HUES64 (cell line): ENCODE results near the gene ZNHIT6.
A peak's percentile ranks its signal among the peaks of the same experiment; 100 is the strongest.

Experiments used
- H3K27ac ChIP-seq: 2 replicates; pipeline ENCODE4 v1.7.0; 2013; ENCODE audit warnings: low read depth, low read length, inconsistent platforms
- H3K27me3 ChIP-seq: 2 replicates; pipeline ENCODE4 v1.6.1; 2013; ENCODE audit warnings: mild to moderate bottlenecking, low read length; ENCODE audit not compliant: insufficient read depth
- H3K36me3 ChIP-seq: 2 replicates; pipeline ENCODE4 v1.6.1; 2013; ENCODE audit warnings: mild to moderate bottlenecking, low read length; ENCODE audit not compliant: insufficient read depth
- H3K4me1 ChIP-seq: 2 replicates; pipeline ENCODE4 v1.6.1; 2013; ENCODE audit warnings: mild to moderate bottlenecking, low read length, moderate library complexity; ENCODE audit not compliant: insufficient read depth
- H3K4me3 ChIP-seq: 2 replicates; pipeline ENCODE4 v1.5.1; 2013; ENCODE audit warnings: mild to moderate bottlenecking, low read length, moderate library complexity
- H3K9ac ChIP-seq: 2 replicates; pipeline ENCODE4 v1.6.1; 2013; ENCODE audit warnings: mild to moderate bottlenecking, low read depth, low read length
- H3K9me3 ChIP-seq: 2 replicates; pipeline ENCODE4 v1.6.1; 2013; ENCODE audit warnings: low read depth, low read length; ENCODE audit not compliant: insufficient read depth
- WGBS: fragments of 150-250, 120-280 bp; methylation state at CpG from one replicate; pipeline ENCODE4 v1.1.7; 2013; ENCODE audit warnings: missing lambda C conversion rate; 5-methylcytosine and 5-hydroxymethylcytosine counted together

ZNHIT6 gene

DNA sequence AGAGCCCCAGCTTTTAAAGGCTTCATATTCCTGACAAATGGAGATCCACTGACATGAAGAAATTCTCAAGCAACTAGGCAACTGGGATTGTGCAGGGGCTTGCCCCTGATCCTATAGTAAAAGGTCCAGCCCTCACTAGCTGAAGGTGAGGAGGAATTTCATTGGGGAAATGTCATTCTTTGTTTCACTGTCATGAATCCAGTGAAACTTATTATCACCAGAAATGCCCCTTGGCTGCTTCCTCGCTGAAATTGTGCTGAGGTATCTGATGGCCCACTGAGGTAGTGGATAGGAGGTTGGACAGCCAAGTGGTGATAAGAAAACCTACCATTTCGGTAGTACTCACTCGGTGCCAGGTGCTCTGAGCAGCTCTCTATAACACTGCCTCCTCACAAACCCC, 91.5 kb downstream of the ZNHIT6 start:
- Histone ChIP-seq H3K9me3 (peaks cover 18% of the 10 kb centered on the region), H3K27ac (no peak overlapping the region), H3K9ac (no peak overlapping the region), H3K36me3 (no peaks in the 10 kb centered on the region; the same call in 1 of the 2 replicates), H3K27me3 (no peaks in the 10 kb centered on the region), H3K4me3 (no peak overlapping the region), H3K4me1 (peaks cover 8% of the 10 kb centered on the region; the same call in 1 of the 2 replicates)
- WGBS = 100% methylated on average over 1 of the region's 3 CpGs

- WGBS = 95% methylated on average over 11 of the region's 11 CpGs
- no peak overlapping the region for H3K27ac ChIP-seq
- H3K36me3 ChIP-seq = no peaks in the 10 kb centered on the region
- H3K9me3 ChIP-seq = peaks cover 14% of the 10 kb centered on the region
- H3K4me1 ChIP-seq = peaks cover 8% of the 10 kb centered on the region; the same call in 1 of the 2 replicates
- no peak overlapping the region for H3K9ac ChIP-seq
- H3K27me3 ChIP-seq = no peaks in the 10 kb centered on the region
- H3K4me3 ChIP-seq = no peak overlapping the region
Measured at GRCh38 chr1:85616364-85616705, 91.9 kb downstream of the ZNHIT6 start.

DNA sequence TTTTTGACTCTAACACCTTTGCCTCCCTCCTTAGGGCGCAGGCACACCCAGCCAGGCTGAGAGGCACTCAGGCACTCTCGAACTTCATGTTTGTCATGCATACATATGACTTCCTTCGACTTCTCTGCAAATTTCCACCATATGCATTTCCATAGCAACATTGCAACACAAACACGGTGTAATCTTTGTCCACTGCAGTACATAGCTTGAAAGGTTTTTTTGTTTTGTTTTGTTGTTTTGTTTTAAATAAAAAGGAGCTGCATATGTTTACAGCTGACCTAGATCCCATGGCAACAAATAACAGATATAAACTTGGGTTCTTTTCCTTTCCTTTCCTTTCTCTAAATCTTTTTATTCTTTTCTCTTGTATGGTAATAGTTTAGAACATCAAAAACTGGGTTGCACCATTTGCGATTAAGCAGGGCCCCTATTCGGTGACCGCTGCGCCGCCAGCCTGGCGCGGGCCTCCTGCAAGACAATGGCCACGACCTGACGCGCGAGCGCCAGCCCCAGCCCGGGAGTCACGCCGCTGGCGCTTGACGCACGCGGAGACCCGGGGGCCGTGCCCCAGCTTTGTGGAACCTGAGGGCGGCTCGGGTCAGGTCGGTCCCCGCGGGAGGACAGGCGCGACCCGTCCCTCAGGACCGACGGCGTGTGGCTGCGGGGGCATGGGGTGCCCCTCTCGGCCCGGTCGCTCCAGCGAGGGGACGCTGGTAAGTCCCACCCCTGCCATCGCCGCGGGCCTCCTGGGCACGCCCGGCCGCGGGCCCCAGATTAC, 92.5 kb downstream of the ZNHIT6 start:
- H3K36me3 ChIP-seq = no peaks in the 10 kb centered on the region
- no peak overlapping the region for H3K27ac ChIP-seq
- 96% methylated on average over 49 of the region's 49 CpGs for WGBS
- peaks cover 9% of the 10 kb centered on the region for H3K9me3 ChIP-seq
- no peaks in the 10 kb centered on the region for H3K27me3 ChIP-seq
- peaks cover 8% of the 10 kb centered on the region; the same call in 1 of the 2 replicates for H3K4me1 ChIP-seq
- H3K4me3 ChIP-seq = no peak overlapping the region
- H3K9ac ChIP-seq = no peak overlapping the region

GRCh38 chr1:85612704-85613361, 95.4 kb downstream of the ZNHIT6 start:
- Histone ChIP-seq H3K36me3 (no peaks in the 10 kb centered on the region), H3K4me1 (peaks cover 14% of the 10 kb centered on the region), H3K27me3 (no peaks in the 10 kb centered on the region), H3K4me3 (no peak overlapping the region), H3K27ac (0 out of 2 replicates have a peak overlapping the region, but pooled peaks have one; percentile 11), H3K9me3 (no peaks in the 10 kb centered on the region), H3K9ac (no peak overlapping the region)
- WGBS = 74% methylated on average over 6 of the region's 6 CpGs

DNA sequence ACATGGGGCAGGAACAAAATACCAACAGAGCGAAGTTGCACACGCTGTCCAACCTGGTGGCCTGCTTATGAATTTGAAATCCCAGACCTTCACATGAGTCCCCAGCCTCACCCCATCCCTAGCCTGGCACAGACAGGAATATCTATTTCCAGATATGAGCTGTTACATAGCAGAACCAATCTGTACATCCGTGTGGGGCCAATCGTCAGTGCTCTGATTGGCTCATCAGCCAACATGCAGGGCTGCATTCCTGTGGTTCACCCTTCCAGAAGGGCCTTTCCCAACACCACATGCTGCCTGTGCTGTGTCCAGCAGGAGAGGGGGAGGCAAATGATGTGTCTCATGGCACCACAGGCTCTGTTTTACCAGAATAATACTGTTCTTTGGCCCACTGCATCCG, 96.4 kb downstream of the ZNHIT6 start:
- H3K9me3 ChIP-seq = no peaks in the 10 kb centered on the region
- WGBS = 84% methylated on average over 5 of the region's 5 CpGs
- no peak overlapping the region for H3K4me3 ChIP-seq
- H3K4me1 ChIP-seq = peaks cover 20% of the 10 kb centered on the region
- H3K36me3 ChIP-seq = no peaks in the 10 kb centered on the region
- H3K27me3 ChIP-seq = no peaks in the 10 kb centered on the region
- H3K27ac ChIP-seq = no peak overlapping the region
- no peak overlapping the region for H3K9ac ChIP-seq

GRCh38 chr1:85611425-85611824, 96.8 kb downstream of the ZNHIT6 start:
- no peak overlapping the region for H3K27ac ChIP-seq

DNA sequence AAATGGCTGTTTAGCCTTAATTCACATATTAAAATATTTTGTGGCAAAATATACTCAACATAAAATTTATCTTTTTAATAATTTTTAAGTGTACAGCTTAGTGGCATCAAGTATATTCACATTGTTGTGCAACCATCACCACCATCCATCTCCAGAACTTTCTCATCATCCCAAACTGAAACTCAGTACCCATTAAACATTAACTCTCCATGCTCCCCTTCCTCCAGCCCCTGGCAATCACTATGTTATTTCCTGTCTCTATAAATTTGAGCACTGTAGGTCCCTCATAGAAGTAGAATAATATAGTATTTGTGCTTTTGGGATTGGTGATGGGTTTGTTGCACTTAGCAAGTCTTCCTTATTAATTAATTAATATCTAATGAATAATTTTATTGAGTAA, 98.3 kb downstream of the ZNHIT6 start:
- Histone ChIP-seq H3K36me3 (no peaks in the 10 kb centered on the region), H3K4me3 (no peak overlapping the region), H3K9ac (no peak overlapping the region), H3K27ac (no peak overlapping the region), H3K9me3 (no peaks in the 10 kb centered on the region), H3K4me1 (peaks cover 29% of the 10 kb centered on the region), H3K27me3 (no peaks in the 10 kb centered on the region)

More at GRCh38 chr1:85611425-85611824, 96.8 kb downstream of the ZNHIT6 start:
- H3K9me3 ChIP-seq = no peaks in the 10 kb centered on the region
- no peak overlapping the region for H3K9ac ChIP-seq
- 96% methylated on average over 1 of the region's 2 CpGs for WGBS
- H3K4me3 ChIP-seq = no peak overlapping the region
- peaks cover 24% of the 10 kb centered on the region for H3K4me1 ChIP-seq
- H3K27me3 ChIP-seq = no peaks in the 10 kb centered on the region
- H3K36me3 ChIP-seq = no peaks in the 10 kb centered on the region

DNA sequence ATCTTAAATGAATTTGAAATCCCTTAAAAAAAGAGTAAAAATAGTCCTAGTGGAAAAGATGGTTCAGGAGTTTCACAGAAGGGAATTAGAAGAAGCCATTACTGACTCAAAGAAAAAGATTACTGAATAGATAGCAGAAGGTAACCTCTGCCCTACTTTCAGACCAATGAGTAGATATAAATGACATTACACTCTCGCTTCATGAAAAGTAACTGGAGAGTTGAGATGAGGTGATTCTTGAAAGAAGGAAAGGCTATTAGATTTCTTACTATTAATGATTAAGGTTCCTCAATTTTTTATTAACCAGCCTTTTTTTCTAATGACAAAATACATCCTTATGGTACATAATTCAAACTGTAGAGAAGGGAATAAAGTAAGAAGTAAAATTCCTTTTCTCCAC, 99.4 kb downstream of the ZNHIT6 start:
- no peaks in the 10 kb centered on the region for H3K36me3 ChIP-seq
- H3K27ac ChIP-seq = peak overlapping the region; percentile 86; the same call in 1 of the 2 replicates
- peaks cover 29% of the 10 kb centered on the region for H3K4me1 ChIP-seq
- no peak overlapping the region for H3K4me3 ChIP-seq
- no peak overlapping the region for H3K9ac ChIP-seq
- no CpG with 5 or more reads among the region's 1 CpG for WGBS
- H3K27me3 ChIP-seq = no peaks in the 10 kb centered on the region
- no peaks in the 10 kb centered on the region for H3K9me3 ChIP-seq

DNA sequence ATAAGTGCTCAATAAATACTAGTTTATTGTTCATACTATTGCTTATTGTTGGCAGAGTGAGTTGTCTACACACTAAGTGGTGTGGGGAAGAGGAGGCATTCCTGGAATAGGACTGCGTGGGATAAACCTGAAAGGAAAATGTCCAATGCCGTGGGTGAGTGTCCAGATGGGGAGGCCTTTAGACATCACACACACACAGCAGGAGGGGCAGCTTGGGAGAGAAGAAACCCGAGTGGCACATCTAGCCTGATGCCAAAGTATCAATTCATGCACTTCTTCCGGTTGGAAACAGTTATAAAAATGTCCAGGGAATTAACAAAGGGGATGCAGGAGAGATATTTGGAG, 100.3 kb downstream of the ZNHIT6 start:
- 82% methylated on average over 4 of the region's 4 CpGs for WGBS
- no peaks in the 10 kb centered on the region for H3K27me3 ChIP-seq
- H3K4me3 ChIP-seq = no peak overlapping the region
- peaks cover 25% of the 10 kb centered on the region for H3K4me1 ChIP-seq
- no peaks in the 10 kb centered on the region for H3K36me3 ChIP-seq
- H3K9me3 ChIP-seq = no peaks in the 10 kb centered on the region
- peak overlapping the region; percentile 86 for H3K27ac ChIP-seq
- H3K9ac ChIP-seq = peak overlapping the region; percentile 17; the same call in 1 of the 2 replicates

GRCh38 chr1:85607126-85607920, 100.9 kb downstream of the ZNHIT6 start:
- Histone ChIP-seq H3K4me3 (no peak overlapping the region), H3K9ac (peak overlapping the region; percentile 28; the same call in 1 of the 2 replicates), H3K9me3 (no peaks in the 10 kb centered on the region), H3K27me3 (no peaks in the 10 kb centered on the region), H3K36me3 (no peaks in the 10 kb centered on the region), H3K27ac (peak overlapping the region; percentile 91), H3K4me1 (peaks cover 21% of the 10 kb centered on the region)
- 31% methylated on average over 10 of the region's 10 CpGs for WGBS

GRCh38 chr1:85606414-85606800, 101.8 kb downstream of the ZNHIT6 start:
- no peaks in the 10 kb centered on the region for H3K9me3 ChIP-seq
- H3K4me1 ChIP-seq = peaks cover 21% of the 10 kb centered on the region
- WGBS = 89% methylated on average over 4 of the region's 4 CpGs
- peak overlapping the region; percentile 28; the same call in 1 of the 2 replicates for H3K9ac ChIP-seq
- peak overlapping the region; percentile 91 for H3K27ac ChIP-seq
- no peak overlapping the region for H3K4me3 ChIP-seq
- no peaks in the 10 kb centered on the region for H3K27me3 ChIP-seq
- no peaks in the 10 kb centered on the region for H3K36me3 ChIP-seq
